ENCODE data around the gene PDAP1.

- TF ChIP-seq, protein P1, sequence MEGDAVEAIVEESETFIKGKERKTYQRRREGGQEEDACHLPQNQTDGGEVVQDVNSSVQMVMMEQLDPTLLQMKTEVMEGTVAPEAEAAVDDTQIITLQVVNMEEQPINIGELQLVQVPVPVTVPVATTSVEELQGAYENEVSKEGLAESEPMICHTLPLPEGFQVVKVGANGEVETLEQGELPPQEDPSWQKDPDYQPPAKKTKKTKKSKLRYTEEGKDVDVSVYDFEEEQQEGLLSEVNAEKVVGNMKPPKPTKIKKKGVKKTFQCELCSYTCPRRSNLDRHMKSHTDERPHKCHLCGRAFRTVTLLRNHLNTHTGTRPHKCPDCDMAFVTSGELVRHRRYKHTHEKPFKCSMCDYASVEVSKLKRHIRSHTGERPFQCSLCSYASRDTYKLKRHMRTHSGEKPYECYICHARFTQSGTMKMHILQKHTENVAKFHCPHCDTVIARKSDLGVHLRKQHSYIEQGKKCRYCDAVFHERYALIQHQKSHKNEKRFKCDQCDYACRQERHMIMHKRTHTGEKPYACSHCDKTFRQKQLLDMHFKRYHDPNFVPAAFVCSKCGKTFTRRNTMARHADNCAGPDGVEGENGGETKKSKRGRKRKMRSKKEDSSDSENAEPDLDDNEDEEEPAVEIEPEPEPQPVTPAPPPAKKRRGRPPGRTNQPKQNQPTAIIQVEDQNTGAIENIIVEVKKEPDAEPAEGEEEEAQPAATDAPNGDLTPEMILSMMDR (IDR thresholded peaks at IDR 0.05): no peak
- no peak for TF ChIP-seq POLR2A (IDR thresholded peaks at IDR 0.05)
Observed at GRCh38 chr7:99387912-99388311, 20.5 kb downstream of the PDAP1 start.
